ENCODE measurements around the gene RPS26. TPM values are rescaled to one million over a fixed set of nuclear protein-coding genes. Genes with fewer than 3 reads are reported as not detected.
"Not testable (repeated sequence)": the region's sequence is repeated elsewhere in the genome, so short reads cannot be mapped to it uniquely, and the experiment has no call there.

The RPS26 gene
- total RNA-seq, 2 donors from 2014 or later = 28.5 to 47.1 TPM

DNA sequence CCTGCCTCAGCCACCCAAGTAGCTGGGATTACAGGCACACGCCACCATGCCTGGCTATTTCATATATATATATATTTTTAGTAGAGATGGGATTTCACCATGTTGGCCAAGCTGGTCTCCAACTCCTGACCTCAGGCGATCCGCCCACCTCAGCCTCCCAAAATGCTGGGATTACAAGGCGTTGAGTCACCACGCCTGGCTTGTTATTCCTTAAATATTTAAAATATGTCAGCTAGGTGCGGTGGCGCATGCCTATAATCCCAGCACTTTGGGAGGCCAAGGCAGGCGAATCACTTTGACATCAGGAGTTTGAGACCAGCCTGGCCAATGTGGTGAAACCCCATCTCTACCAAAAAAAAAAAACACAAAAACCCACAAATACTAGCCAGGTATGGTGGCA is 18.2 kb downstream of the RPS26 start:
- intact Hi-C loops (cut with DNase I); DNase-seq; ATAC-seq: not testable (repeated sequence)

DNA sequence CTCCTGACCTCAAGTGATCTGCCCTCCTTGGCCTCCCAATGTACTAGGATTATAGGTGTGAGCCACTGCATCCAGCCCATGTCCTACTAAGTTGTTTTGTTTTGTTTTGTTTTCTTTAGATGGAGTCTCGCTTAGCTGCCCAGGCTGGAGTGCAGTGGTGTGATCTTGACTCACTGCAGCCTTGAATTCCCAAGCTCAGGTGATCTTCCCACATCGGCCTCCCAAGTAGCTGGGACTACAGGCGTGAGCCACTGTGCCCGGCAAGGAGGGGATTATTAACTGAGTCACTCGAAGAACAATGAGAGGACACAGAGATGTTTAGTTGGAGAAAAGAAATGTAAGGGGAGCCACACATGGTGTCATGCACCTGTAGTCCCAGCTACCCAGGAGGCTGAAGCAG is 20.3 kb downstream of the RPS26 start:
- DNase-seq (no peak), ATAC-seq (no peak)
- intact Hi-C loops (cut with DNase I) = no loop called here

DNA sequence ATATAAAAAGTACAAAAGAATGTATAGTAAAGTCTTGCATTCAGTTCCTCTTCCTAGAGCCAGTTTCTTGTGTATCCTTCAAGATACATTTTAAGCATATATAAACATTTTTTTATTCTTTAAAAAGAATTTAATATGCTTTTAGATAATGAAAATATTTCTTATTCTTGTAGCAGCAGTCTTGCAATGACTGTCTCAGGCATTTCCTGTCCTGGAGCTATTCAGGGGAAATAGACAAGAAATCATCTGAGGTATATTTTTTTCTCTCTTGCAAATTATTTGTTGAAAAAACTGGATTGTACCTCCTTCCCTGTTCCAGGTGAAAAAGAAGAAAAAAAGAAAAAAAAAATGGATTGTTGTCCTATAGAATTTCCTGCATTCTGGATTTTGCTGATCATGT is 21.3 kb downstream of the RPS26 start:
- DNase-seq (no peak), ATAC-seq (no peak)
- intact Hi-C loops (cut with DNase I) = no loop called here

DNA sequence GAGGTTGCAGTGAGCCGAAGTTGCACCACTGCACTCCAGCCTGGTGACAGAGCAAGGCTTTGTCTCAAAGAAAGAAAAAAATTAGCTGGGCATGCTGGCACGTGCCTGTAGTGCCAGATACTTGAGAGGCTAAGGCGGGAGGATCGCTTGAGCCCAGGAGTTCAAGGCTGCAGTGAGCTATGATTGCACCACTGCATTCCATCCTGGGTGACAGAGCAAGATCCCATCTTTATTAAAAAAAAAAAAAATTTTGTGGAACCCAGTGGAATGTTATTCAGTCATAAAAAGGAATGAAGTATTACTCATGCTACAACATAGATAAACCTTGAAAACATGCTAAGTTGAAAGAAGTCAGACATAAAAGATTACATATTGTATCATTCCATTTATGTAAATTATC is 29.9 kb downstream of the RPS26 start:
- intact Hi-C loops (cut with DNase I) = no loop called here
- no peak for ATAC-seq

DNA sequence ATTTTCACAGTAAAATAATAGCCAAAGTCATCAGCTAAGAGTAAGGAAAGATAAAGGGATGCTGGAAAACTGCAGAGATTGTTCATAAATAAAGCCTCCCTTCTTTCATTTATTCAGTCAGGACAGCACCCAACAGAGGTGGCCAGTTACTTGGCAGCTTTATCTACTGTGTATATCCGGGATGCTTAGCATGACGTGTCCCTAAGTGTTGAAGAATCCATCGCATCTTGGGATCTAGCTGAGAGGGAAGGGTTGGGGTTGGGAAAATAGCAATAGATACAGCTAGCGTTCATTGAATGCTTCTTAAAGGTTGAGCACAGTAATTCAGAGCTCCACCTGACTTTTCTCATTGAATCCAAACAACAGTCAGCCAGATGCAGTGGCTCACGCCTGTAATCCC is 32.7 kb downstream of the RPS26 start:
- no peak for ATAC-seq
- intact Hi-C loops (cut with DNase I) = no loop called here
- DNase-seq = no peak

More for the DNA sequence above, 29.9 kb downstream of the RPS26 start:
- no peak for DNase-seq

DNA sequence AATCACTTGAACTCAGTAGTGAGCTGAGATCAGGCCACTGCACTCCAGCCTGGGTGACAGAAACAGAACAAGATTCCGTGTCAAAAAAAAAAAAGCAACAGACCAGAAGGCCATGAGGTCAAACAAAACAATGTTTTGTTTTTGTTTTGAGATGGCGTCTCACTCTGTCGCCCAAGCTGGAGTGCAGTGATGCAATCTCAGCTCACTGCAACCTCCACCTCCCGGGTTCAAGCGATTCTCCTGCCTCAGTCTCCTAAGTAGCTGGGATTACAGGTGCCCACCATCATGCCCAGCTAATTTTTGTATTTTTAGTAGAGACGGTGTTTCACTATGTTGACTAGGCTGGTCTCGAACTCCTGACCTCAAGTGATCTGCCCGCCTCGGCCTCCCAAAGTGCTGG is 36.2 kb downstream of the RPS26 start:
- intact Hi-C loops (cut with DNase I); ATAC-seq: not testable (repeated sequence)

DNA sequence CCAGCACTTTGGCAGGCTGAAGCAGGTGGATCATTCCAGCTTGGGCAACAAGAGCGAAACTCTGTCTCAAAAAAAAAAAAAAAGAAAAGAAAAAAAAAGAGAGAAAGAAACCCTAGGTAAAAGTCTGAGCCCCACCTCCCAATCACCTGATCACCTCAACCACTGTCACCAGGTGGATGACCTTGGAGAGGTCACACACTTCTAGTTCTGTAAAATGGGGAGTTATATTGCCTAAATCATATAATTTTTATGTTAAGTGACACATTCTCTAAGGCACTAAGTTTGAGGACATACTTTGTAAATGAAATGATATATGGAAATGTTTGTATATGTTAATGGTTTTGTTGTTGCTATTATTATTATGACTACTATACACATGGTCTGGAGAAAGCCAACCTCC is 36.7 kb downstream of the RPS26 start:
- no peak for DNase-seq
- intact Hi-C loops (cut with DNase I) = no loop called here
- ATAC-seq = no peak

More for the DNA sequence above, 36.2 kb downstream of the RPS26 start:
- DNase-seq = not testable (repeated sequence)

DNA sequence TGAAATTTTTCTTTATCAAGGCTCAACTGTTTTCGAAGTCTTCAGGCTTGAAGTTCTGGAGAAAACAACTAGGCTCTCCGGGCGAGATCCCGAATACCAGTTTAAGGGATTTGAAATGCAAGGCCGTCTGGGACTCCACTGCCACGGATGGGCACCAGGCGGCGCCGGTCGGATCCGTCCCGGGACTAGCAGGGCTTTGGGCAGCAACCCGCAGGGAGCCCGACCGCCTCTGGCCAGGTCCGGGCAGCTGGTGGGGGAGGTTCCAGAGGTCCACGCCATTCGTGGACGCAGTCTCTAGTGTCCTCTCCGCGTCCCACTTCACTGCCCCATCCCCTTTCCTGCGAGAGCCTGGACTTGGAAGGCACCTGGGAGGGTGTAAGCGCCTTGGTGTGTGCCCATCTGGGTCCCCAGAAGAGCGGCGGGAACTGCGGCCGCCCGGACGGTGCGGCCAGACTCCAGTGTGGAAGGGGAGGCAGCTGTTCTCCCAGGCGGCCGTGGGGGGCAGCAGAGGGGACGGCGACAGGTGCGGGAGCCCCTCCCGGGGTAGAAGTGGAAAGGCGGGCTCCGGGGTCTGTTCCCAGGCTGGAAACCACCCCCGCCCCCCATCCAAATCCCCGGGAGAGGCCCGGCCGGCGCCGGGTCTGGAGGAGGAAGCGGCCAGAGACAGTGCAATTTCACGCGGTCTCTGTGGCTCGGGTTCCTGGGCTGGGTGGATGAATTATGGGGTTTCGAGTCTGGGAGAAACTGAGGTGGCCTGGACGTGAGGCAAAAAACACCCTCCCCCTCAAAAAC is 37.4 kb downstream of the RPS26 start:
- intact Hi-C loops (cut with DNase I) = no loop called here

DNA sequence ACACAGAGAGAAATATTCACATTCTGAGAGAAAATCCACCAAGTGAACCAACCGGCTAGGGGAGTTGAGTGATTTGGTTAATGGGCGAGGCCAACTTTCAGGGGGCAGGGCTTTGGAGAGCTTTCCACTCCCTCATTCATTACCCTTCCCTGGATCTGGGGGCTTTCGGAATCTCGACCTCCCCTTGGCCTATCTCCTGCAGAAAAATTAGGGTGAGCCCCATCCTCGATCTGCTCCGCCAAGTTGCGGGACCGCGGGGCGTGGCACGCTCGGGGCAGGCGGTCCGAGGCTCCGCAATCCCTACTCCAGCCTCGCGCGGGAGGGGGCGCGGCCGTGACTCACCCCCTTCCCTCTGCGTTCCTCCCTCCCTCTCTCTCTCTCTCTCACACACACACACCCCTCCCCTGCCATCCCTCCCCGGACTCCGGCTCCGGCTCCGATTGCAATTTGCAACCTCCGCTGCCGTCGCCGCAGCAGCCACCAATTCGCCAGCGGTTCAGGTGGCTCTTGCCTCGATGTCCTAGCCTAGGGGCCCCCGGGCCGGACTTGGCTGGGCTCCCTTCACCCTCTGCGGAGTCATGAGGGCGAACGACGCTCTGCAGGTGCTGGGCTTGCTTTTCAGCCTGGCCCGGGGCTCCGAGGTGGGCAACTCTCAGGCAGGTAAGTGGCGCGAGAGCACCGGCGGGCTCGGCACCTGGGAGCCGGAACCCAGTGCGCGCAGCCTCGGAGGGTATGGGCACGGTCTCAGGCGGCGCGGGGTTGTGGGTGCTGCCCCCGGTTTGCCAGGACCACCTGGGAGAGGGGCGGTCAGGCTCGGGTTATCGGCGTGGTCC is 38.2 kb downstream of the RPS26 start, which contains the start of gene ERBB3:
TSS of gene ERBB3 (plus strand) at position 443 of the 833 bp plus-strand sequence. CDS start at position 579, 136 bp downstream.
- peak; percentile 85 to 96 for ATAC-seq
- DNase-seq = peak; percentile 79
- intact Hi-C loops (cut with DNase I) = no loop called here

More for the DNA sequence above, 37.4 kb downstream of the RPS26 start:
- DNase-seq (peak; percentile 90), ATAC-seq (peak; percentile 90 to 91)

DNA sequence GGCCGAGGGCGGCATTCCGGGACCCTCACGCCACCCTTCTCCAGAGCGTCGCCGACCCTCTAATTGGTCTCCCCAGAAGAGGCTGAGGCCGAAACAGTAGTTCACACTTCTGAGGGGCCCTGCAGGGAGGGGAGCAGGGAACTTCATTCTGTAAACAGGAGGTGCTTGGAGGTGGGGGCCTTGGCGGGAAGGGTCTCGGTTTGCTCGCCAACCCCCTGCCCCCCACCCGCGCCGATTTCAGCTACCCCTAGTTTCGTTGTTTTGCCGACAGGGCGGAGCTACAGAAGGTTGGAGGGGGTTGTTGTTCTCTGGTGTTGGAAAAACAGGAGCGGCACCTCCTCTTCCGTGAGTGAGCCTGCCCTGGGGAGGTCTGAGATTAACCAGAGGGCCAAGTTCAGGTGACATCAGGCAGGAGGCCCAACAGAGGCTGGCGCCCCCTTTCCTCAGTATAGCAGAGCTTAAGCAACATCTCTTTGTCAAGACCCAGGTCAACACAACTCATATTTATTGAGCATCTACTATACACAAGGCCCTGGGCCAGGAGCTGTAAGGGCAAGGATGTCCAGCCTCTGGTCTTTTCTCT is 38.9 kb downstream of the RPS26 start:
- ATAC-seq (no peak), DNase-seq (no peak)
- intact Hi-C loops (cut with DNase I) = no loop called here

DNA sequence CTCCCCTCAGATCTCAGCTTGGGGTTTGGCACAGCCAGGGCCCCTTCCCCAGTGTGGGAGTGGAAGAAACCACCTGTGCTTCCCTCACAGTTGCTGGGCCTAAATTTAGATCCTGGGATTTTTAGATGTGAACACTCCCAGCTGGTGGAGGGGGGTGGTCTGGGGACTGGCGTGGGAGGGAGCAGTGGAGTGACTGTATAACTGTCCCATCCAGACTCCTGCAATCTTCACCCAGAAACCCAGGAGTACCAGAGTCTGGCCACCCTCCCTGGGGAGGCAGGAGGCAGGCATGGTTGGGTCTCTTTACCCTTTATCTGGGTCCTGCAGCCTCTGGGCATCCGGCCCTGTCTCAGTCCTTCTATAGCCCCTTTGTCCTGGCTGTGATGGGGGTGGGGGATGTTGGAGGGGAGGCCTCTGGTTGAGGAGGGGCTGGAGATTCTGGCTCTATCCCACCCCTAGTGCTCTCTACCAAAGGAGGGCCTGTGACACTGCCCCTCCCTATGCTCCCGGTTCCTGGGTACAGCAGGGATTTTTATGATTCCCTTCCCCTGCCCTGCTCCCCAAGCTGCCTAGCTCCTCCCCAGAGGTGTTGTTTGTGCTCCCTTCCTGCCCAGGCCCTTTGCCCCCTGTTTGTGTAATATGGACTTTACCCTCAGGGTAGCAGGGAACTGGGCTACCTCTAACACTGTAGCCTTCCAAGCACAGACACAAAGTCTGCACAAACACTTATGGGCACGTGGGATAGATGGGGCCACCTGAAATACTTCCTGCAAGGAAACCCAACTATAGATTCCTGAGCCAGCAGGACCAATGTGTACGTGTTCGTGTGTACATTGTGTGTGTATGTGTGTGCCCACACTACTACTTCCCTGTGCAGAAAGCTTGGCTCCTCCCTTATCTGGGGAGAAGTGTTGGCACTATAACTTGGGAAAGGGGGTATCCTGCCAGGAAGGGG is 40.0 kb downstream of the RPS26 start:
- DNase-seq = no peak
- ATAC-seq = no peak
- intact Hi-C loops (cut with DNase I) = no loop called here

DNA sequence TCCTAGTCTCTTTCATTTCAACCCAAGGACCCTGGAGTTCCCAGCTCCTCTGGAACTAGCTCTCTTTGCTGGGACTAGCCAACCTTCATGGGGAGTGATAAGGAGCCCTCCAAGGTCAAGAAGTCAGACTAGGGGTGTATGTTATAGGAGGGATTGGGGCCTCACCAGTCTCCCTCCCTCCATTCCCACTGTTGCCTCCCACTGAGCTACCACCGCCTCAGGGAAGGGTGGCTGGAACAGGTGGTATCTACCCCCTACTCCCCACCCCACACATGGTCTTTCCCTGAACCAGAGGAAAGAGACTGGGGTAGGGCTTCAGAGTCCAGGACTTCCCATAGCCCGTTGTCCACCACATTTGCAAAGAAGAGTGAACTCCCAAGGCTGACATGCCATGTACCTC is 40.7 kb downstream of the RPS26 start:
- intact Hi-C loops (cut with DNase I) = no loop called here
- ATAC-seq = no peak
- no peak for DNase-seq

DNA sequence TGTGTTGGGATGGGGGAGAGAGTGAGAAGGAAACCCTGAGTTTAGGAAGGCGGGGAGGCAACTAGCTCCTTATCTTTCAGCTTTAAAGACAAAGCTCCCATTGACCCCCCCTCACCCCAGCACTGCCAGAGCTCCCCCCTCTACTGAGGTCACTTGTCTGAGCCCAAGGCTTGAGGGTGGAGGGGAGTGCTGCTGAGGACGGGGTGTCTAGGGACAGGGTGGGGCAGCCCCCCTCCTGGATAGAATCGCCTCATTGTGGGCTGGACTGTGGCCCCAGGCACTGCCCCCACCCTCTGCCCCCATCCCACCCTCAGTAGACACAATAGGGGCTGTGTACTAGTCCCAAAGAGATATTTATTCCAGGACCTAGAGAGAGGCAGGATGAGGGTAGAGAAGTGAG is 41.2 kb downstream of the RPS26 start:
- intact Hi-C loops (cut with DNase I) = no loop called here
- ATAC-seq = no peak
- DNase-seq = no peak

DNA sequence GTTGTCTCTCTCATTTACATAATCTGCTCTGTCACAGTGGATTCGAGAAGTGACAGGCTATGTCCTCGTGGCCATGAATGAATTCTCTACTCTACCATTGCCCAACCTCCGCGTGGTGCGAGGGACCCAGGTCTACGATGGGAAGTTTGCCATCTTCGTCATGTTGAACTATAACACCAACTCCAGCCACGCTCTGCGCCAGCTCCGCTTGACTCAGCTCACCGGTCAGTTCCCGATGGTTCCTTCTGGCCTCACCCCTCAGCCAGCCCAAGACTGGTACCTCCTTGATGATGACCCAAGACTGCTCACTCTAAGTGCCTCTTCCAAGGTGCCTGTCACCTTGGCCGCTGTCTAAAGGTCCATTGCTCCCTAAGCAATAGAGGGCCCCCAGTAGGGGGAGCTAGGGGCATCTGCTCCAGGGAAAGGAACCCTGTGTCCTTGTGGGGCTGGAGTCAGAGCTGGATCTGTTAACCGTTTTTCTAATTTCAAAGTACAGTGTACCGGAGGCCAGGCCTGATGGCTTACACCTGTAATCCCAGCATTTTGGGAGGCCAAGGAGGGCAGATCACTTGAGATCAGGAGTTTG is 43.3 kb downstream of the RPS26 start:
- intact Hi-C loops (cut with DNase I) = no loop called here
- no peak for ATAC-seq
- DNase-seq = no peak

DNA sequence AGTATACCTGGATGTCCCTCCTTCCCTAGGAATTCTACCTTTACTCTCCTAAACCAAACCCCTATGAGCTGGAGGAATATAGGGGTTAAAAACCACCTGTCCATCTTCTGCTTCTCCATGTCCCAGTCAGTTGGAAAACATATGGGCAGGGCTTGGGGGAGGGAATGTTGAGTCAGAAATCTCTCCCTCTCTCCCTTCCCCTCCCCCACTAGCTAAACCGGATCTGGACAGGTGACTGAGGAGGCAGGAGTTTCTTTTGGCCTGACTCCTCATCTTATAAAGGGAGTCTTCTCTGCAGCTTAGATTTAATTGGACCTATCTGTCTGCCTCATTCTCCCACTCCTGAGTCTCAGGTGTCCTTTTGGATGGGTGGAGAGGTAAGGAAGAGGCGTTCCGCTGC is 44.4 kb downstream of the RPS26 start:
- DNase-seq (no peak), ATAC-seq (no peak)
- intact Hi-C loops (cut with DNase I) = no loop called here

DNA sequence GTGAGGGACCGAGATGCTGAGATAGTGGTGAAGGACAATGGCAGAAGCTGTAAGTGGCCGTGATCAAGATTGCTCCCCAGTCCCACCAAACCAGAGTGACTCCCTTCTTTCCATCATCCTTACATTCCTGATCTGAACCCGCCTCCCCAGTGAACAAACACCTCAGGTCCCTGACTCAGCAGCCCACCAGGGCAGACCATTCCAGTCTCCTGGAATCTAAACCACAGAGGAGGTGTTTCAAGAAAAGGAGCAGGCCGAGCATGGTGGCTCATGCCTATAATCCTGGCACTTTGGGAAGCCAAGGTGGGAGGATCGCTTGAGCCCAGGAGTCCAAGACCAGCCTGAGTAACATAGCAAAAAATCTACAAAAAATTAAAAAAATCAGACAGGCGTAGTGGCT is 44.9 kb downstream of the RPS26 start:
- no peak for ATAC-seq
- intact Hi-C loops (cut with DNase I) = no loop called here
- no peak for DNase-seq

DNA sequence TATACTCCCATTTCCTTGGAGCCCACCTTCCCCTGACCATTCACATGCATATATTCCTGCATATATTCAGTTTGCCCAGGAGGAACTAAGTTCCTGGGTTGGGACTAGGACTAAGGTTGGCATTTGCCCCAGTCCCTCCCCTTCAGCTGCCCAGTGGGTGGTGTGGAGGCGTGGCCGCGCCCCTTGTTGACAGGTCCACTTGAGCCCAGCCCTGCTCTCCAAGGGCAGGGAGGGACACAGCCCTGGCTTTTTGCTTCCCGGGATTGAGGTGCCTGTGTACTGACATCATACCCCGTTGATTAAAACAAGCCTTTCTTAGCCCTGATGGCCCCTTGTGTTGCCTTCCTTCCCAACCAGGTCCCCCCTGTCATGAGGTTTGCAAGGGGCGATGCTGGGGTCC is 45.5 kb downstream of the RPS26 start:
- ATAC-seq = peak; percentile 95 to 98
- peak; percentile 75 for DNase-seq
- intact Hi-C loops (cut with DNase I) = no loop called here

Data from left cardiac atrium (tissue), 4 donors.